Thoracic aorta (tissue), 2 donors: ENCODE data around the gene DARS2. TPM values are rescaled to one million over a fixed set of nuclear protein-coding genes. Genes with fewer than 3 reads are reported as not detected.
"Not testable (repeated sequence)": the region's sequence is repeated elsewhere in the genome, so short reads cannot be mapped to it uniquely, and the experiment has no call there.

ENCODE experiments used
- ATAC-seq: fragments of 150-250 bp; one replicate; pipeline ENCODE4 v1.8.0; 2017; ENCODE audit warnings: low read depth; ENCODE audit not compliant: insufficient number of reproducible peaks, low FRiP score
- DNase-seq: peaks from one replicate; pipeline ENCODE4 v3.0.0-alpha.2; 2020; ENCODE audit warnings: low spot score
- H3K27ac ChIP-seq, 2 donors: fragments of 200-600 bp; sonication (generic); 1 replicate in 1 of 2; 2 replicates in 1 of 2; pipeline ENCODE4 v1.5.1; 2016; ENCODE audit warnings: mild to moderate bottlenecking in 2 of 2, moderate library complexity in 2 of 2
- H3K27me3 ChIP-seq: fragments of 200-600 bp; sonication (generic); replicated peaks from 2 replicates; pipeline ENCODE4 v1.6.0; 2016; ENCODE audit warnings: mild to moderate bottlenecking; ENCODE audit not compliant: insufficient read depth
- H3K36me3 ChIP-seq: fragments of 200-600 bp; sonication (generic); one replicate; pipeline ENCODE4 v1.5.1; 2016
- H3K4me1 ChIP-seq, 2 donors: fragments of 200-600 bp; sonication (generic); 1 replicate in 1 of 2; 2 replicates in 1 of 2; pipeline versions ENCODE4 v1.5.1 to v1.6.0; 2016; ENCODE audit warnings: low read depth in 2 of 2, mild to moderate bottlenecking in 1 of 2; ENCODE audit not compliant: control insufficient read depth in 1 of 2
- H3K4me3 ChIP-seq: fragments of 200-600 bp; sonication (generic); 2 replicates; pipeline ENCODE4 v1.5.1; 2016; ENCODE audit warnings: mild to moderate bottlenecking
- H3K9me3 ChIP-seq: fragments of 200-600 bp; sonication (generic); 2 replicates; pipeline ENCODE4 v1.5.1; 2016
- total RNA-seq, 2 donors: library from RNA; depleted of rRNA; stranded (reverse); fragments of >200 nt; gene quantifications; one replicate each; pipeline versions ENCODE4 v1.1.0 to v1.2.3, GENCODE V29; 2016
- TF ChIP-seq, protein P1 (sequence below): fragments of 200-600 bp; sonication (generic); IDR thresholded peaks from one replicate; pipeline ENCODE4 v1.5.1; 2019; ENCODE audit warnings: antibody characterized with exemption

The DARS2 gene
- total RNA-seq, 2 donors from 2014 or later: 9.2 to 10.0 TPM

DNA sequence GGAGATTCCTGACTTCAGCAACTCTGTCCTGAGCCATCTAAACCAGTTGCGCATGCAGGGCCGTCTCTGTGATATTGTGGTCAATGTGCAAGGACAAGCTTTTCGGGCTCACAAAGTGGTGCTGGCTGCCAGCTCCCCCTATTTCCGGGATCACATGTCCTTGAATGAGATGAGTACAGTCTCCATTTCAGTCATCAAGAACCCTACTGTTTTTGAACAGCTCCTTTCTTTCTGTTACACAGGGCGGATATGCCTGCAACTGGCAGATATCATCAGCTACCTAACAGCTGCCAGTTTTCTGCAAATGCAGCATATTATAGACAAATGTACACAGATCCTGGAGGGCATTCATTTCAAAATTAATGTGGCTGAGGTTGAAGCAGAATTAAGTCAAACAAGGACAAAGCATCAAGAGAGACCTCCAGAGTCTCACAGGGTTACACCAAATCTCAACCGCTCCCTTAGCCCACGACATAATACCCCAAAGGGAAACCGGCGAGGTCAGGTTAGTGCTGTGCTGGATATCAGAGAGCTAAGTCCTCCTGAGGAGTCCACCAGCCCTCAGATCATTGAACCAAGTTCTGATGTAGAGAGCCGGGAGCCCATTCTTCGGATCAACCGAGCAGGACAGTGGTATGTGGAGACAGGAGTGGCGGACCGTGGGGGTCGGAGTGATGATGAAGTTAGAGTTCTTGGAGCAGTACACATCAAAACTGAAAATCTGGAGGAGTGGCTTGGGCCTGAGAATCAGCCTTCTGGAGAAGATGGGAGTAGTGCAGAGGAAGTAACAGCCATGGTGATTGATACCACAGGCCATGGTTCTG lies 46.0 kb downstream of the DARS2 start:
- H3K4me1 ChIP-seq: peaks cover 14 to 35% of the 10 kb centered on the region in 2 donors
- TF ChIP-seq, protein P1, sequence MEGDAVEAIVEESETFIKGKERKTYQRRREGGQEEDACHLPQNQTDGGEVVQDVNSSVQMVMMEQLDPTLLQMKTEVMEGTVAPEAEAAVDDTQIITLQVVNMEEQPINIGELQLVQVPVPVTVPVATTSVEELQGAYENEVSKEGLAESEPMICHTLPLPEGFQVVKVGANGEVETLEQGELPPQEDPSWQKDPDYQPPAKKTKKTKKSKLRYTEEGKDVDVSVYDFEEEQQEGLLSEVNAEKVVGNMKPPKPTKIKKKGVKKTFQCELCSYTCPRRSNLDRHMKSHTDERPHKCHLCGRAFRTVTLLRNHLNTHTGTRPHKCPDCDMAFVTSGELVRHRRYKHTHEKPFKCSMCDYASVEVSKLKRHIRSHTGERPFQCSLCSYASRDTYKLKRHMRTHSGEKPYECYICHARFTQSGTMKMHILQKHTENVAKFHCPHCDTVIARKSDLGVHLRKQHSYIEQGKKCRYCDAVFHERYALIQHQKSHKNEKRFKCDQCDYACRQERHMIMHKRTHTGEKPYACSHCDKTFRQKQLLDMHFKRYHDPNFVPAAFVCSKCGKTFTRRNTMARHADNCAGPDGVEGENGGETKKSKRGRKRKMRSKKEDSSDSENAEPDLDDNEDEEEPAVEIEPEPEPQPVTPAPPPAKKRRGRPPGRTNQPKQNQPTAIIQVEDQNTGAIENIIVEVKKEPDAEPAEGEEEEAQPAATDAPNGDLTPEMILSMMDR: no peak
- peaks cover 8% of the 10 kb centered on the region for H3K36me3 ChIP-seq
- no peak overlapping the region for H3K4me3 ChIP-seq
- H3K27me3 ChIP-seq: no peaks in the 10 kb centered on the region
- ATAC-seq (no peak), DNase-seq (no peak)
- no peak overlapping the region for H3K27ac ChIP-seq
- H3K9me3 ChIP-seq: no peaks in the 10 kb centered on the region

DNA sequence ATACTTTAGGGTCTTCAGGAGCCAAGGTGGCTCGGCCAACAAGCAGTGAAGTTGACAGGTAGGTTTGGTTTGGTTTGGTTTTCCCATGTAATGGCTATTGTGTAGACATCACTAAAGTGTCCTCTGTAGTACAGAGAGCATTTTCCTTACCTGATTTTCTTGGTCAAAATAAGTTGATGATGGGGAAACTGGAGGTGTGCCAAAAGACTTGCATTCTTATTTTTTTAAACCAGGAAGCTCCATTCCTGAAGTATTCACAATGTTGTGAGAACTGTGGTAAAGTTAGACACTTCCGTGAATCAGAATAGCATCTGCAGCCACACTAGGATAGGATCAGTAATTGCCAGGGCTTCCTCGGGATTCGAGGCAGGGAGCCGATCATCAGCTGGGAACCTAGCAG lies 46.6 kb downstream of the DARS2 start:
- Histone ChIP-seq H3K9me3 (no peaks in the 10 kb centered on the region), H3K27me3 (no peaks in the 10 kb centered on the region), H3K4me3 (no peak overlapping the region), H3K36me3 (peaks cover 11% of the 10 kb centered on the region), H3K27ac (no peak overlapping the region), H3K4me1 (peaks cover 9 to 29% of the 10 kb centered on the region in 2 donors)
- TF ChIP-seq, protein P1: no peak
- DNase-seq (no peak), ATAC-seq (no peak)

DNA sequence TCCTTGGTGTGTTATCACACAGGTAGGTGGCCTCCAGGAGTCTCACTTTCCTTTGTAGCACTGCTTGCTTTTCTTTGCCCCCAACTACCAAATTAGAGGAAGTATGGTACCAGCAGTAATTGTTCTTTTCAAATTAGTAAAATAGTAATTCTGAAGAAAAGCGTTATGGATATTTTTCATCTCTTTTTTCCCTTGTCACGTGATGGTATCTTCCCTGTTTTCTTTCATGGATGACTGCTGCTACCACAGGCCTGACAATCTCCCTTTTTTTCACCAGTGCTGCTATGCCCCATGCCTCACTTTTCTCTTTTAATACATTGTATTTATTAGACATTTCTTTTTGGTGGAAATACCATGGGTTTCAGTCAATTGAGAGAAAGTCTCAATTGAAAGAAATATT lies 47.0 kb downstream of the DARS2 start:
- H3K4me3 ChIP-seq: no peak overlapping the region
- H3K9me3 ChIP-seq: no peaks in the 10 kb centered on the region
- no peaks in the 10 kb centered on the region for H3K27me3 ChIP-seq
- H3K4me1 ChIP-seq: peaks cover 7 to 25% of the 10 kb centered on the region in 2 donors
- DNase-seq (no peak), ATAC-seq (no peak)
- H3K36me3 ChIP-seq: peaks cover 15% of the 10 kb centered on the region
- no peak overlapping the region for H3K27ac ChIP-seq
- TF ChIP-seq, protein P1: no peak

DNA sequence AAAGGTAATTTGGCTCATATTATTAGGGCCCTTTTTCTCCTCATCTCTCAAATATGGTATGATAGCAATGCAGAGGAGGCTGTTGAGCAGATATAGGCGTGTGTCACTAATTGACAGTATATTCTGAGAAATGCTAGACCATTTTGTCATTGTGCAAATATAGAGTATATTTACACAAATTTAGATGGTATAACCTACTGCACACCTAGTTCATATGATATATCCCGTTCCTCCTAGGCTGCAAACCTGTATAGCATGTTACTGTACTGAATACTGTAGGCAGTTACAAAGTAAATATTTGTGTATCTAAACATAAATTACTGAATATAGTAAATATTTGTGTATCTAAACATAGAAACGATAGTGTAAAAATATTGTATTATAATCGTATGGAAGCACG lies 52.3 kb downstream of the DARS2 start:
- Histone ChIP-seq H3K27ac (no peak overlapping the region), H3K4me3 (no peak overlapping the region), H3K9me3 (no peaks in the 10 kb centered on the region), H3K36me3 (peaks cover 36% of the 10 kb centered on the region), H3K4me1 (no peaks in the 10 kb centered on the region), H3K27me3 (no peaks in the 10 kb centered on the region)
- TF ChIP-seq, protein P1: no peak
- ATAC-seq (no peak), DNase-seq (no peak)

DNA sequence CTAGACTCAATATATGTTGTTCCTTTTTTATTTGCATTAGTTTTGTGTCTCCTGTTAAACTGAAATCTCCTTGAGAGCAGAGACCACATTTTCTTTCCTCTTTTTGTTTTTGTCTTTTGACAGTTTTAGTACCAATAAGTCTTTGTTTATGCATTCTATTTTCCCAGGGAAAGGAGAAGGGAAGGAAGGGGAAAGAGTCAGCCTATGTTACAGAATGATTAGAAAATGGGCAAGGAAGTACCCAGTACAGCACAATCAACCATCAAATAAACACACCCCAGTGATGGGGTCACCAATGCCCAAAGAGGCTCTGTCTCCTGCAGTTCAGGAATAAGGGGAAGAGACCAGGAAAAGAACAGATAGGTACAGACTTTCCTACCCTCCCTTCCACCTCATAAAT lies 53.8 kb downstream of the DARS2 start:
- no peak overlapping the region for H3K4me3 ChIP-seq
- no peaks in the 10 kb centered on the region for H3K9me3 ChIP-seq
- peaks cover 36% of the 10 kb centered on the region for H3K36me3 ChIP-seq
- H3K4me1 ChIP-seq: no peaks in the 10 kb centered on the region
- DNase-seq (no peak), ATAC-seq (no peak)
- TF ChIP-seq, protein P1: no peak
- no peak overlapping the region for H3K27ac ChIP-seq
- H3K27me3 ChIP-seq: no peaks in the 10 kb centered on the region

DNA sequence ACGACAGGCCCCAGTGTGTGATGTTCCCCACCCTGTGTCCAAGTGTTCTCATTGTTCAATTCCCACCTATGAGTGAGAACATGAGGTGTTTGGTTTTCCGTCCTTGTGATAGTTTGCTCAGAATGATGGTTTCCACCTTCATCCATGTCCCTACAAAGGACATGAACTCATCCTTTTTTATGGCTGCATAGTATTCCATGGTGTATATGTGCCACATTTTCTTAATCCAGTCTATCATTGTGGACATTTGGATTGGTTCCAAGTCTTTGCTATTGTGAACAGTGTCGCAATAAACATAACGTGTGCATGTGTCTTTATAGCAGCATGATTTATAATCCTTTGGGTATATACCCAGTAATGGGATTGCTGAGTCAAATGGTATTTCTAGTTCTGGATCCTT lies 56.6 kb downstream of the DARS2 start:
- DNase-seq, H3K27me3 ChIP-seq, H3K4me1 ChIP-seq, H3K27ac ChIP-seq, H3K4me3 ChIP-seq, ATAC-seq, H3K9me3 ChIP-seq: not testable (repeated sequence)
- peaks cover 30% of the 10 kb centered on the region for H3K36me3 ChIP-seq
